A673 (cell line): ENCODE results near the gene HOMER3. TPM values are rescaled to one million over a fixed set of nuclear protein-coding genes. Genes with fewer than 3 reads are reported as not detected.

Experiments
- BruUV-seq: library from RNA; stranded (reverse); fragments of 400-500 nt; replicated peaks from 2 replicates; lab custom pipeline; 2021; lab: Mats Ljungman, UMichigan
- CTCF ChIA-PET: fragments of 300-600 bp; sonication (Branson Sonifier 250); formaldehyde crosslinking; loops from one replicate; lab custom pipeline; 2022; ENCODE audit warnings: antibody characterized with exemption; lab: Charles Lee
- POLR2A ChIA-PET: fragments of 300-600 bp; sonication (Branson Sonifier 250); formaldehyde crosslinking; loops from one replicate; lab custom pipeline; 2022; ENCODE audit warnings: antibody characterized with exemption; ENCODE audit not compliant: low non-redundant PET; lab: Charles Lee
- DNase-seq: peaks from one replicate; pipeline ENCODE4 v3.0.0-alpha.2; 2015; ENCODE audit warnings: low spot score
- H3K27ac ChIP-seq: fragments of 200-600 bp; sonication (generic); 2 replicates; pipeline ENCODE4 v1.5.1; 2016; ENCODE audit warnings: mixed run types, low read depth, mild to moderate bottlenecking, mixed read lengths, antibody characterized with exemption, low read length; ENCODE audit not compliant: poor library complexity, severe bottlenecking
- H3K27me3 ChIP-seq: fragments of 200-600 bp; sonication (generic); replicated peaks from 2 replicates; pipeline ENCODE4 v1.6.1; 2017; ENCODE audit warnings: mixed run types, low read depth, mild to moderate bottlenecking, mixed read lengths, antibody characterized with exemption, low read length; ENCODE audit not compliant: insufficient read depth, poor library complexity
- H3K36me3 ChIP-seq: fragments of 200-600 bp; sonication (generic); 2 replicates; pipeline ENCODE4 v1.6.1; 2016; ENCODE audit warnings: mixed run types, mild to moderate bottlenecking, mixed read lengths, antibody characterized with exemption, low read length; ENCODE audit not compliant: insufficient read depth, poor library complexity, severe bottlenecking
- H3K4me1 ChIP-seq: fragments of 200-600 bp; sonication (generic); 2 replicates; pipeline ENCODE4 v1.6.1; 2017; ENCODE audit warnings: mixed run types, mild to moderate bottlenecking, mixed read lengths, antibody characterized with exemption, low read length; ENCODE audit not compliant: insufficient read depth, poor library complexity, severe bottlenecking
- H3K4me3 ChIP-seq: fragments of 200-600 bp; sonication (generic); 2 replicates; pipeline ENCODE4 v1.5.1; 2016; ENCODE audit warnings: low read depth, mixed run types, mild to moderate bottlenecking, mixed read lengths, low read length; ENCODE audit not compliant: poor library complexity, severe bottlenecking
- H3K9me3 ChIP-seq: fragments of 200-600 bp; sonication (generic); 2 replicates; pipeline ENCODE4 v1.6.1; 2016; ENCODE audit warnings: mixed run types, low read depth, mild to moderate bottlenecking, mixed read lengths, antibody characterized with exemption, low read length; ENCODE audit not compliant: poor library complexity, severe bottlenecking
- EZH2 ChIP-seq: fragments of 200-600 bp; sonication (generic); IDR thresholded peaks from 2 replicates; pipeline ENCODE4 v1.6.1; 2017; ENCODE audit warnings: borderline replicate concordance, low read depth, mild to moderate bottlenecking, mixed read lengths, antibody characterized with exemption, low read length; ENCODE audit not compliant: poor library complexity, severe bottlenecking
- intact Hi-C: fragments of 100-400 bp; cut with micrococcal nuclease; formaldehyde crosslinking; loops from one replicate; pipeline ENCODE4 v1.10.0; 2022; ENCODE audit not compliant: unreplicated experiment
- total RNA-seq: library from RNA; stranded (reverse); gene quantifications from 2 replicates; pipeline ENCODE4 v1.2.3, GENCODE V29; 2021
- TF ChIP-seq, protein P1 (sequence below): fragments of 300-800, 200-600 bp; sonication (generic); conservative IDR thresholded peaks from 2 replicates; pipeline ENCODE4 v1.5.1; 2017; ENCODE audit warnings: low read depth, mild to moderate bottlenecking, antibody characterized with exemption, low read length, moderate library complexity, mixed read lengths

The HOMER3 gene
- total RNA-seq, 1 experiment from 2014 or later, result 23.9 TPM

GRCh38 chr19:18982669-18983068, 41.7 kb upstream of the HOMER3 start:
- TF ChIP-seq, protein P1, sequence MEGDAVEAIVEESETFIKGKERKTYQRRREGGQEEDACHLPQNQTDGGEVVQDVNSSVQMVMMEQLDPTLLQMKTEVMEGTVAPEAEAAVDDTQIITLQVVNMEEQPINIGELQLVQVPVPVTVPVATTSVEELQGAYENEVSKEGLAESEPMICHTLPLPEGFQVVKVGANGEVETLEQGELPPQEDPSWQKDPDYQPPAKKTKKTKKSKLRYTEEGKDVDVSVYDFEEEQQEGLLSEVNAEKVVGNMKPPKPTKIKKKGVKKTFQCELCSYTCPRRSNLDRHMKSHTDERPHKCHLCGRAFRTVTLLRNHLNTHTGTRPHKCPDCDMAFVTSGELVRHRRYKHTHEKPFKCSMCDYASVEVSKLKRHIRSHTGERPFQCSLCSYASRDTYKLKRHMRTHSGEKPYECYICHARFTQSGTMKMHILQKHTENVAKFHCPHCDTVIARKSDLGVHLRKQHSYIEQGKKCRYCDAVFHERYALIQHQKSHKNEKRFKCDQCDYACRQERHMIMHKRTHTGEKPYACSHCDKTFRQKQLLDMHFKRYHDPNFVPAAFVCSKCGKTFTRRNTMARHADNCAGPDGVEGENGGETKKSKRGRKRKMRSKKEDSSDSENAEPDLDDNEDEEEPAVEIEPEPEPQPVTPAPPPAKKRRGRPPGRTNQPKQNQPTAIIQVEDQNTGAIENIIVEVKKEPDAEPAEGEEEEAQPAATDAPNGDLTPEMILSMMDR, result no peak
- TF ChIP-seq EZH2, result no peak
- Histone ChIP-seq H3K4me1 (peaks cover 20% of the 10 kb centered on the region), H3K4me3 (no peak overlapping the region), H3K36me3 (no peaks in the 10 kb centered on the region), H3K27me3 (no peaks in the 10 kb centered on the region), H3K9me3 (no peaks in the 10 kb centered on the region), H3K27ac (no peak overlapping the region)
- intact Hi-C loops, result loop anchor here (10.0 kb wide), 1 partner anchor 518 kb away; no protein-coding TSS in a partner anchor
- no TSS peak for BruUV-seq
- POLR2A ChIA-PET, result no interaction called here
- DNase-seq, result no peak
- CTCF ChIA-PET, result interaction anchor here (1.5 kb wide), 1 partner anchor 13 kb away, joined by 4 read pairs; no protein-coding TSS in a partner anchor

GRCh38 chr19:18980432-18981020, 39.5 kb upstream of the HOMER3 start:
- BruUV-seq, result no TSS peak
- Histone ChIP-seq H3K9me3 (no peaks in the 10 kb centered on the region), H3K27me3 (no peaks in the 10 kb centered on the region), H3K36me3 (no peaks in the 10 kb centered on the region), H3K4me1 (peaks cover 16% of the 10 kb centered on the region), H3K27ac (no peak overlapping the region), H3K4me3 (no peak overlapping the region)
- POLR2A ChIA-PET, result no interaction called here
- intact Hi-C loops, result loop anchor here (10.0 kb wide), 1 partner anchor 516 kb away; no protein-coding TSS in a partner anchor
- no peak for DNase-seq
- TF ChIP-seq, protein P1, result no peak
- no peak for TF ChIP-seq EZH2
- CTCF ChIA-PET, result no interaction called here

DNA sequence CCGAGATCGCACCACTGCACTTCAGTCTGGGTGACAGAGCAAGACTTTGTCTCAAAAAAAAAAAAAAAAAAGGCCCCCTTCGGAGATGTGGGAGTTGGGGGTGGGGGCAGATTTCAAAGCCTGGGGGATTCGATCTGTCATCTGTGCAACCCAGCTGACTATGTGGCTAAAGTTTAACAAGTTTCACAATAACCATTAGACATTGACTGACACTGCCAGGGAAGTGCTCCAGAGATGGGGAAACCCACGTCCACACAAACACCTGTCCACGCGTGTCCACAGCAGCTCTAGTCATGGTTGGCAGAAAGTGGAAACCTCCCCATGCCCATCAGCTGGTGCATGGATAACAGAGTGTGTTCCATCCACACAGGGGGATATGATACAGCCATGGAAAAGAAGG, 37.6 kb upstream of the HOMER3 start:
- Histone ChIP-seq H3K27me3 (no peaks in the 10 kb centered on the region), H3K9me3 (no peaks in the 10 kb centered on the region), H3K4me1 (peaks cover 8% of the 10 kb centered on the region), H3K27ac (no peak overlapping the region), H3K36me3 (no peaks in the 10 kb centered on the region), H3K4me3 (no peak overlapping the region)
- TF ChIP-seq, protein P1, result no peak
- no peak for TF ChIP-seq EZH2
- intact Hi-C loops, result no loop called here
- BruUV-seq, result no TSS peak
- no peak for DNase-seq
- ChIA-PET POLR2A (interaction anchor here (0.6 kb wide), 1 partner anchor 553 kb away, joined by 19 read pairs; no protein-coding TSS in a partner anchor), CTCF (no interaction called here)
